HepG2 (cell line): Measurements from ENCODE around the gene WWP2. TPM values are rescaled to one million over a fixed set of nuclear protein-coding genes. Genes with fewer than 3 reads are reported as not detected.

Experiments
- FOXP1 ChIP-seq, 2 experiments: fragments of 450-650 bp in 1 of 2; IDR thresholded peaks; 2 replicates each; pipeline ENCODE4 v1.6.1; 2017 to 2018; ENCODE audit warnings: antibody characterized with exemption in 1 of 2
- HNF4A ChIP-seq: sonication (generic); formaldehyde crosslinking; IDR thresholded peaks from 2 replicates; pipeline ENCODE4 v1.4.0; 2020; ENCODE audit warnings: missing genetic modification reagents
- NPAS2 ChIP-seq: sonication (generic); formaldehyde crosslinking; IDR thresholded peaks from 2 replicates; pipeline ENCODE4 v1.8.0; 2022; ENCODE audit warnings: mild to moderate bottlenecking, missing genetic modification reagents, borderline replicate concordance
- NR0B2 ChIP-seq: sonication (generic); formaldehyde crosslinking; IDR thresholded peaks from 2 replicates; pipeline ENCODE4 v1.4.0; 2020; ENCODE audit warnings: mild to moderate bottlenecking, missing genetic modification reagents
- SCMH1 ChIP-seq: sonication (generic); formaldehyde crosslinking; IDR thresholded peaks from 2 replicates; pipeline ENCODE4 v1.9.0; 2021; ENCODE audit warnings: missing genetic modification reagents, mild to moderate bottlenecking, borderline replicate concordance
- SIN3B ChIP-seq: fragments of 150-350 bp; IDR thresholded peaks from 2 replicates; pipeline ENCODE4 v1.6.1; 2014; ENCODE audit warnings: low read length
- SKI ChIP-seq: fragments of 450-650 bp; IDR thresholded peaks from one replicate; pipeline ENCODE4 v1.6.1; 2018; ENCODE audit warnings: mild to moderate bottlenecking; ENCODE audit not compliant: partially characterized antibody
- TFDP2 ChIP-seq: sonication (generic); formaldehyde crosslinking; IDR thresholded peaks from 2 replicates; pipeline ENCODE4 v1.4.0; 2020; ENCODE audit warnings: missing genetic modification reagents
- XRCC5 ChIP-seq: fragments of 200-400 bp; formaldehyde crosslinking; optimal IDR thresholded peaks from 2 replicates; pipeline ENCODE3; 2017; ENCODE audit warnings: mild to moderate bottlenecking, low read length
- ZKSCAN1 ChIP-seq: fragments of 150-350 bp; IDR thresholded peaks from 2 replicates; pipeline ENCODE4 v1.6.1; 2014; ENCODE audit warnings: low read length
- ZNF44 ChIP-seq: sonication (generic); formaldehyde crosslinking; IDR thresholded peaks from 2 replicates; pipeline ENCODE4 v1.5.1; 2020; ENCODE audit warnings: mild to moderate bottlenecking, missing genetic modification reagents
- ZNF496 ChIP-seq: sonication (generic); formaldehyde crosslinking; IDR thresholded peaks from 2 replicates; pipeline ENCODE4 v1.8.1; 2023; ENCODE audit warnings: mild to moderate bottlenecking, moderate library complexity, missing genetic modification reagents; ENCODE audit not compliant: insufficient replicate concordance
- ZNF615 ChIP-seq: sonication (generic); formaldehyde crosslinking; IDR thresholded peaks from 2 replicates; pipeline ENCODE4 v1.5.0; 2020; ENCODE audit warnings: mild to moderate bottlenecking, missing genetic modification reagents, borderline replicate concordance
- ZNF841 ChIP-seq: sonication (generic); formaldehyde crosslinking; IDR thresholded peaks from 2 replicates; pipeline ENCODE4 v1.8.1; 2023; ENCODE audit warnings: missing genetic modification reagents, borderline replicate concordance
- polyA plus RNA-seq, 8 experiments: library from polyadenylated mRNA; depleted of rRNA in 3 of 8; stranded (reverse) in 7 of 8; unstranded in 1 of 8; fragments of >200 nt; fragmentation: Illumina TruSeq in 4 of 8; extraction: Trizol in 4 of 8; gene quantifications; 2 replicates each; pipeline versions ENCODE4 v1.2.1 to v1.2.3, GENCODE V29; 2011 to 2016; ENCODE audit warnings: low read depth in 4 of 8, missing spikeins in 1 of 8, mixed read lengths in 1 of 8; ENCODE audit not compliant: insufficient read depth in 1 of 8
- total RNA-seq, 5 experiments: library from RNA; depleted of rRNA; stranded (reverse); fragments of >200 nt; fragmentation: Illumina TruSeq; extraction: Trizol; gene quantifications; 2 replicates each; pipeline ENCODE4 v1.2.3, GENCODE V29; 2016; ENCODE audit warnings: low read depth in 1 of 5
- TF ChIP-seq, protein P1 (sequence below): sonication (generic); formaldehyde crosslinking; IDR thresholded peaks from 2 replicates; pipeline ENCODE4 v1.8.0; 2022; ENCODE audit warnings: low read depth, missing genetic modification reagents
- TF ChIP-seq, protein P2 (sequence below): sonication (generic); formaldehyde crosslinking; conservative IDR thresholded peaks from 2 replicates; pipeline ENCODE4 v1.4.0; 2020; ENCODE audit warnings: missing genetic modification reagents
- TF ChIP-seq, protein P3 (sequence below): sonication (generic); formaldehyde crosslinking; IDR thresholded peaks from 2 replicates; pipeline ENCODE4 v1.4.0; 2020; ENCODE audit warnings: missing genetic modification reagents

The WWP2 gene
- total and polyA plus RNA-seq, 2 of the 13 experiments (the other 11 are each of a cell fraction or from before 2014, with no cell fraction given), result 11.4 to 28.2 TPM

GRCh38 chr16:69859105-69859989 lies 97.2 kb downstream of the WWP2 start (continued):
- TF ChIP-seq, protein P1, sequence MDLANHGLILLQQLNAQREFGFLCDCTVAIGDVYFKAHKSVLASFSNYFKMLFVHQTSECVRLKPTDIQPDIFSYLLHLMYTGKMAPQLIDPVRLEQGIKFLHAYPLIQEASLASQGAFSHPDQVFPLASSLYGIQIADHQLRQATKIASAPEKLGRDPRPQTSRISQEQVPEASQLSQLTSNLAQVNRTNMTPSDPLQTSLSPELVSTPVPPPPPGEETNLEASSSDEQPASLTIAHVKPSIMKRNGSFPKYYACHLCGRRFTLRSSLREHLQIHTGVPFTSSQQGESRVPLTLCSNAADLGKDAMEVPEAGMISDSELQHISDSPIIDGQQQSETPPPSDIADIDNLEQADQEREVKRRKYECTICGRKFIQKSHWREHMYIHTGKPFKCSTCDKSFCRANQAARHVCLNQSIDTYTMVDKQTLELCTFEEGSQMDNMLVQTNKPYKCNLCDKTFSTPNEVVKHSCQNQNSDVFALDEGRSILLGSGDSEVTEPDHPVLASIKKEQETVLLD, result no peak
- TF ChIP-seq ZNF44 (CRISPR knock-in tag) (peak; percentile 49; the same call in 1 of the 2 replicates), XRCC5 (peak; percentile 27), ZKSCAN1 (0 out of 2 replicates have a peak, but pooled peaks have one; percentile 58), TFDP2 (CRISPR knock-in tag) (no peak), FOXP1 (IDR thresholded peaks at IDR 0.05) (0 out of 2 replicates have a peak, but pooled peaks have one; percentile 26), FOXP1 (CRISPR knock-in tag; IDR thresholded peaks at IDR 0.05) (peak; percentile 75), SIN3B (no peak), NR0B2 (CRISPR knock-in tag) (no peak), SCMH1 (no peak), ZNF615 (CRISPR knock-in tag) (no peak), NPAS2 (no peak), SKI (peak; percentile 99), ZNF496 (CRISPR knock-in tag) (no peak), HNF4A (CRISPR knock-in tag) (peak; percentile 89), ZNF841 (CRISPR knock-in tag) (no peak)
- TF ChIP-seq, protein P2, sequence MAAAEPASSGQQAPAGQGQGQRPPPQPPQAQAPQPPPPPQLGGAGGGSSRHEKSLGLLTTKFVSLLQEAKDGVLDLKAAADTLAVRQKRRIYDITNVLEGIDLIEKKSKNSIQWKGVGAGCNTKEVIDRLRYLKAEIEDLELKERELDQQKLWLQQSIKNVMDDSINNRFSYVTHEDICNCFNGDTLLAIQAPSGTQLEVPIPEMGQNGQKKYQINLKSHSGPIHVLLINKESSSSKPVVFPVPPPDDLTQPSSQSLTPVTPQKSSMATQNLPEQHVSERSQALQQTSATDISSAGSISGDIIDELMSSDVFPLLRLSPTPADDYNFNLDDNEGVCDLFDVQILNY, result no peak
- TF ChIP-seq, protein P3, sequence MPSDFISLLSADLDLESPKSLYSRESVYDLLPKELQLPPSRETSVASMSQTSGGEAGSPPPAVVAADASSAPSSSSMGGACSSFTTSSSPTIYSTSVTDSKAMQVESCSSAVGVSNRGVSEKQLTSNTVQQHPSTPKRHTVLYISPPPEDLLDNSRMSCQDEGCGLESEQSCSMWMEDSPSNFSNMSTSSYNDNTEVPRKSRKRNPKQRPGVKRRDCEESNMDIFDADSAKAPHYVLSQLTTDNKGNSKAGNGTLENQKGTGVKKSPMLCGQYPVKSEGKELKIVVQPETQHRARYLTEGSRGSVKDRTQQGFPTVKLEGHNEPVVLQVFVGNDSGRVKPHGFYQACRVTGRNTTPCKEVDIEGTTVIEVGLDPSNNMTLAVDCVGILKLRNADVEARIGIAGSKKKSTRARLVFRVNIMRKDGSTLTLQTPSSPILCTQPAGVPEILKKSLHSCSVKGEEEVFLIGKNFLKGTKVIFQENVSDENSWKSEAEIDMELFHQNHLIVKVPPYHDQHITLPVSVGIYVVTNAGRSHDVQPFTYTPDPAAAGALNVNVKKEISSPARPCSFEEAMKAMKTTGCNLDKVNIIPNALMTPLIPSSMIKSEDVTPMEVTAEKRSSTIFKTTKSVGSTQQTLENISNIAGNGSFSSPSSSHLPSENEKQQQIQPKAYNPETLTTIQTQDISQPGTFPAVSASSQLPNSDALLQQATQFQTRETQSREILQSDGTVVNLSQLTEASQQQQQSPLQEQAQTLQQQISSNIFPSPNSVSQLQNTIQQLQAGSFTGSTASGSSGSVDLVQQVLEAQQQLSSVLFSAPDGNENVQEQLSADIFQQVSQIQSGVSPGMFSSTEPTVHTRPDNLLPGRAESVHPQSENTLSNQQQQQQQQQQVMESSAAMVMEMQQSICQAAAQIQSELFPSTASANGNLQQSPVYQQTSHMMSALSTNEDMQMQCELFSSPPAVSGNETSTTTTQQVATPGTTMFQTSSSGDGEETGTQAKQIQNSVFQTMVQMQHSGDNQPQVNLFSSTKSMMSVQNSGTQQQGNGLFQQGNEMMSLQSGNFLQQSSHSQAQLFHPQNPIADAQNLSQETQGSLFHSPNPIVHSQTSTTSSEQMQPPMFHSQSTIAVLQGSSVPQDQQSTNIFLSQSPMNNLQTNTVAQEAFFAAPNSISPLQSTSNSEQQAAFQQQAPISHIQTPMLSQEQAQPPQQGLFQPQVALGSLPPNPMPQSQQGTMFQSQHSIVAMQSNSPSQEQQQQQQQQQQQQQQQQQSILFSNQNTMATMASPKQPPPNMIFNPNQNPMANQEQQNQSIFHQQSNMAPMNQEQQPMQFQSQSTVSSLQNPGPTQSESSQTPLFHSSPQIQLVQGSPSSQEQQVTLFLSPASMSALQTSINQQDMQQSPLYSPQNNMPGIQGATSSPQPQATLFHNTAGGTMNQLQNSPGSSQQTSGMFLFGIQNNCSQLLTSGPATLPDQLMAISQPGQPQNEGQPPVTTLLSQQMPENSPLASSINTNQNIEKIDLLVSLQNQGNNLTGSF, result no peak
